ENCODE data around the gene PDE10A. TPM values are rescaled to one million over a fixed set of nuclear protein-coding genes. Genes with fewer than 3 reads are reported as not detected.
"Not testable (repeated sequence)": the region's sequence is repeated elsewhere in the genome, so short reads cannot be mapped to it uniquely, and the experiment has no call there.

Gene PDE10A
- total RNA-seq, 1 donor = 5.6 TPM

- DNase-seq (ENCODE audit: low read depth) = no peak
- H3K4me3 ChIP-seq (ENCODE audit: low read depth, low read length) = no peak overlapping the region
- TF ChIP-seq CTCF (IDR thresholded peaks at IDR 0.05; ENCODE audit: insufficient read depth, low read depth, low read length) = no peak
These were observed 44.8 kb downstream of the PDE10A start for GRCh38 chr6:165618241-165618640.

- H3K4me3 ChIP-seq (ENCODE audit: low read depth, low read length) = no peak overlapping the region
- no peak for TF ChIP-seq CTCF (IDR thresholded peaks at IDR 0.05; ENCODE audit: insufficient read depth, low read depth, low read length)
- DNase-seq (ENCODE audit: low read depth) = no peak
These were observed 45.5 kb downstream of the PDE10A start for GRCh38 chr6:165617528-165617927.

GRCh38 chr6:165616116-165616515, 46.9 kb downstream of the PDE10A start:
- TF ChIP-seq CTCF (IDR thresholded peaks at IDR 0.05; ENCODE audit: insufficient read depth, low read depth, low read length) = no peak
- DNase-seq (ENCODE audit: low read depth) = peak; percentile 58
- no peak overlapping the region for H3K4me3 ChIP-seq (ENCODE audit: low read depth, low read length)

GRCh38 chr6:165615636-165616035, 47.4 kb downstream of the PDE10A start:
- no peak for TF ChIP-seq CTCF (IDR thresholded peaks at IDR 0.05; ENCODE audit: insufficient read depth, low read depth, low read length)
- H3K4me3 ChIP-seq (ENCODE audit: low read depth, low read length) = peak overlapping the region; percentile 2
- DNase-seq (ENCODE audit: low read depth) = peak; percentile 62

GRCh38 chr6:165611294-165611693, 51.7 kb downstream of the PDE10A start:
- no peak for TF ChIP-seq CTCF (IDR thresholded peaks at IDR 0.05; ENCODE audit: insufficient read depth, low read depth, low read length)
- no peak for DNase-seq (ENCODE audit: low read depth)
- H3K4me3 ChIP-seq (ENCODE audit: low read depth, low read length) = no peak overlapping the region

- not testable (repeated sequence) for H3K4me3 ChIP-seq (ENCODE audit: low read depth, low read length); DNase-seq (ENCODE audit: low read depth)
These were observed 54.5 kb downstream of the PDE10A start for GRCh38 chr6:165608577-165608976.

GRCh38 chr6:165606740-165607008, 56.4 kb downstream of the PDE10A start:
- TF ChIP-seq CTCF (IDR thresholded peaks at IDR 0.05; ENCODE audit: insufficient read depth, low read depth, low read length) = no peak
- no peak for DNase-seq (ENCODE audit: low read depth)
- no peak overlapping the region for H3K4me3 ChIP-seq (ENCODE audit: low read depth, low read length)

Measured in fibroblast of villous mesenchyme (primary cell).